CD4-positive, CD25-positive, alpha-beta regulatory T cell (primary cell): Measurements from ENCODE around the gene FOXL3. TPM values are rescaled to one million over a fixed set of nuclear protein-coding genes. Genes with fewer than 3 reads are reported as not detected.

Source experiments
- ATAC-seq, 2 donors: fragments of 150-1000 bp; cut with Tn5 transposase; one replicate each; pipeline ENCODE4 v1.10.0; 2021; ENCODE audit warnings: low read depth in 2 of 2, moderate number of reproducible peaks in 2 of 2, moderate library complexity in 1 of 2
- DNase-seq, 3 donors: peaks; one replicate each; pipeline versions ENCODE4 v3.0.0 to v3.0.0-alpha.2; 2012 to 2022; ENCODE audit warnings: mixed read lengths in 1 of 3
- H3K27ac ChIP-seq: one replicate; pipeline ENCODE4 v1.7.0; 2013; ENCODE audit warnings: mild to moderate bottlenecking, low read length; ENCODE audit not compliant: insufficient read depth, poor library complexity, severe bottlenecking
- H3K27me3 ChIP-seq: one replicate; pipeline ENCODE4 v1.7.0; 2013; ENCODE audit warnings: low read length; ENCODE audit not compliant: control insufficient read depth, insufficient read depth
- H3K36me3 ChIP-seq: one replicate; pipeline ENCODE4 v1.7.0; 2013; ENCODE audit warnings: mild to moderate bottlenecking, low read length, moderate library complexity; ENCODE audit not compliant: control insufficient read depth, insufficient read depth
- H3K4me1 ChIP-seq: 2 replicates; pipeline ENCODE4 v1.7.0; 2013; ENCODE audit warnings: mild to moderate bottlenecking, low read length; ENCODE audit not compliant: insufficient read depth, control insufficient read depth, poor library complexity, severe bottlenecking
- H3K4me3 ChIP-seq: one replicate; pipeline ENCODE4 v1.7.0; 2013; ENCODE audit warnings: low read depth, mild to moderate bottlenecking, low read length, moderate library complexity
- H3K9me3 ChIP-seq, 2 experiments: 1 replicate in 1 of 2; 2 replicates in 1 of 2; pipeline ENCODE4 v1.7.0; 2013; ENCODE audit warnings: low read length in 2 of 2, mild to moderate bottlenecking in 1 of 2, moderate library complexity in 1 of 2; ENCODE audit not compliant: control insufficient read depth in 2 of 2
- H3K27ac Mint-ChIP-seq, 3 donors: one replicate each; pipeline ENCODE4 v1.8.0; 2020 to 2022; ENCODE audit warnings: mild to moderate bottlenecking in 3 of 3, mixed read lengths in 3 of 3, moderate library complexity in 2 of 3
- H3K27me3 Mint-ChIP-seq: one replicate; pipeline ENCODE4 v1.8.0; 2022; ENCODE audit warnings: mild to moderate bottlenecking, mixed read lengths
- H3K36me3 Mint-ChIP-seq: one replicate; pipeline ENCODE4 v1.8.0; 2020; ENCODE audit warnings: mixed read lengths
- H3K4me1 Mint-ChIP-seq, 4 donors: one replicate each; pipeline ENCODE4 v1.8.0; 2020 to 2022; ENCODE audit warnings: mixed read lengths in 4 of 4, mild to moderate bottlenecking in 1 of 4
- H3K4me3 Mint-ChIP-seq, 4 donors: one replicate each; pipeline ENCODE4 v1.8.0; 2020 to 2022; ENCODE audit warnings: mild to moderate bottlenecking in 4 of 4, mixed read lengths in 4 of 4, moderate library complexity in 3 of 4
- H3K9me3 Mint-ChIP-seq, 7 donors: one replicate each; pipeline ENCODE4 v1.8.0; 2020 to 2022; ENCODE audit warnings: mixed read lengths in 7 of 7, mild to moderate bottlenecking in 3 of 7, moderate library complexity in 2 of 7
- polyA plus RNA-seq, 4 donors: library from polyadenylated mRNA; unstranded; fragments of 300-500 nt; fragmentation: Illumina TruSeq; gene quantifications; one replicate each; pipeline ENCODE4 v1.2.3, GENCODE V29; 2021
- total RNA-seq: library from RNA; stranded (reverse); gene quantifications from one replicate; pipeline ENCODE4 v1.2.3, GENCODE V29; 2022

FOXL3 gene
- total and polyA plus RNA-seq, 5 donors from 2014 or later: not detected

DNA sequence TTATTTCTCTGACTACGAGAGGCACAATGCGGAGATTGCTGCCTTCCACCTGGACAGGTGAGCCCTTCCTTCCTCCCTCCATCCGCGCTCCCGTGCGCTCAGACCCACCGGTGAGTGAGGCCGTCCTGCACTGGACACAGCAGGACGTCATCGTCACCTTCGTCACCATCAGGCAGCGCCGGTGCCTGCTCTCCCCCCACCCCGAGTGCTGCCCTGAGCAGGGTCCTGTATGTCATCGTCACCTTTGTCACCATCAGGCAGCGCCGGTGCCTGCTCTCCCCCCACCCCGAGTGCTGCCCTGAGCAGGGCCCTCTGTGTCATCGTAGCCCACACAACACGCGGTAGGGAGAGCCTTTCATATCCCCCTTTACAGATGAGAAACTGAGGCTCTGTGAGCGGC lies 43.5 kb upstream of the FOXL3 start:
- Mint-ChIP-seq H3K9me3 (peaks cover 0 to 2% (median 0%) of the 10 kb centered on the region in 7 donors), H3K4me3 (no peak overlapping the region), H3K27me3 (no peaks in the 10 kb centered on the region), H3K27ac (no peak overlapping the region), H3K36me3 (no peaks in the 10 kb centered on the region), H3K4me1 (no peaks in the 10 kb centered on the region)
- no peaks in the 10 kb centered on the region for H3K9me3 ChIP-seq
- H3K4me1 ChIP-seq: no peaks in the 10 kb centered on the region
- DNase-seq (no peak), ATAC-seq (no peak)
- H3K36me3 ChIP-seq: no peaks in the 10 kb centered on the region
- no peaks in the 10 kb centered on the region for H3K27me3 ChIP-seq
- no peak overlapping the region for H3K27ac ChIP-seq
- H3K4me3 ChIP-seq: no peak overlapping the region

DNA sequence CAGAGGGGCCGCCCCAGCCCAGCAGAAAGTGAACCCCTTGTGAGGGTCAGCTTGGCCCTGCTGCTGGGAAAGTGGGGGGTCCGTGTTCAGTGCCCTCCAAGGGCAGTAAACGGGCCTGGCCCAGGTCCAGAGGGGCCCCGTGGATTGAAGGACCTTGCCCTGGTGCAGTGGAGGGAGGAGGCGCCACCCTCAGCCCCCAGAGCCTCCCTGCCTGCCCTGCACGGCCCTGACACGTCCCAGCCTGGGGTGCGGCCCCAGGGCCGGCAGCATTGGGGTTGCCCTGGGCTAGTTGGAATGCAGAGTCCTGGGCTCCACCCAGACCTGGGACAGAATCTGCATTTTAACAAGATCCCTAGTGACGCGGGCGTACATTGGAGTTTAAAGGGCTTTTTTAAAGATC lies 42.8 kb upstream of the FOXL3 start:
- H3K27me3 Mint-ChIP-seq: no peaks in the 10 kb centered on the region
- no peaks in the 10 kb centered on the region for H3K36me3 Mint-ChIP-seq
- no peaks in the 10 kb centered on the region for H3K36me3 ChIP-seq
- no peak for DNase-seq
- no peaks in the 10 kb centered on the region for H3K4me1 Mint-ChIP-seq
- H3K4me1 ChIP-seq: no peaks in the 10 kb centered on the region
- H3K9me3 Mint-ChIP-seq: peaks cover 0 to 2% (median 0%) of the 10 kb centered on the region in 7 donors
- ATAC-seq: no peak
- no peaks in the 10 kb centered on the region for H3K27me3 ChIP-seq
- no peak overlapping the region for H3K27ac Mint-ChIP-seq
- no peak overlapping the region for H3K4me3 Mint-ChIP-seq
- no peaks in the 10 kb centered on the region for H3K9me3 ChIP-seq
- H3K27ac ChIP-seq: no peak overlapping the region
- H3K4me3 ChIP-seq: no peak overlapping the region

DNA sequence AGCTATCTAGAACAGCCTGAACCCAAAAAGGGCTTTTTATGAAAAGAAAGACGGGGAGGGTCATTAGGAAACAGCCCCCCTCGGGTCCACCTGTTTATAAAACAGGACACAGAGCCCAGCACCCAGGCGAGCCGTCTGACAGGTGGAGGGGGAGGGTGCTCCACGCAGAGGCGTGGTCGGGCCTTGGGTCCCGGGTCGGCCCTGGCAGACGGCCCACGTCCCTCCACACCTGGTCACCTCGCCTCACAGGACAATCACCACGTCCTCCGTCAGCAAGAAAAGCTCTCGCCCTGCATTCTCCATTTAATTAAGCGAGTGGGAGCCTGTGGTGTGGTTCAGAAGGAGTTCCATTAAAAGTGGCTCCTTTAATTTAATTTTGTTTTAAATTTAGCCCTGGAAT lies 42.3 kb upstream of the FOXL3 start:
- Histone ChIP-seq H3K36me3 (no peaks in the 10 kb centered on the region), H3K4me1 (no peaks in the 10 kb centered on the region), H3K27ac (no peak overlapping the region), H3K4me3 (no peak overlapping the region), H3K27me3 (no peaks in the 10 kb centered on the region), H3K9me3 (no peaks in the 10 kb centered on the region)
- H3K27me3 Mint-ChIP-seq: no peaks in the 10 kb centered on the region
- H3K4me1 Mint-ChIP-seq: no peaks in the 10 kb centered on the region
- no peak overlapping the region for H3K4me3 Mint-ChIP-seq
- H3K27ac Mint-ChIP-seq: no peak overlapping the region
- H3K36me3 Mint-ChIP-seq: no peaks in the 10 kb centered on the region
- H3K9me3 Mint-ChIP-seq: peaks cover 0 to 2% (median 0%) of the 10 kb centered on the region in 7 donors
- no peak for DNase-seq
- ATAC-seq: no peak

DNA sequence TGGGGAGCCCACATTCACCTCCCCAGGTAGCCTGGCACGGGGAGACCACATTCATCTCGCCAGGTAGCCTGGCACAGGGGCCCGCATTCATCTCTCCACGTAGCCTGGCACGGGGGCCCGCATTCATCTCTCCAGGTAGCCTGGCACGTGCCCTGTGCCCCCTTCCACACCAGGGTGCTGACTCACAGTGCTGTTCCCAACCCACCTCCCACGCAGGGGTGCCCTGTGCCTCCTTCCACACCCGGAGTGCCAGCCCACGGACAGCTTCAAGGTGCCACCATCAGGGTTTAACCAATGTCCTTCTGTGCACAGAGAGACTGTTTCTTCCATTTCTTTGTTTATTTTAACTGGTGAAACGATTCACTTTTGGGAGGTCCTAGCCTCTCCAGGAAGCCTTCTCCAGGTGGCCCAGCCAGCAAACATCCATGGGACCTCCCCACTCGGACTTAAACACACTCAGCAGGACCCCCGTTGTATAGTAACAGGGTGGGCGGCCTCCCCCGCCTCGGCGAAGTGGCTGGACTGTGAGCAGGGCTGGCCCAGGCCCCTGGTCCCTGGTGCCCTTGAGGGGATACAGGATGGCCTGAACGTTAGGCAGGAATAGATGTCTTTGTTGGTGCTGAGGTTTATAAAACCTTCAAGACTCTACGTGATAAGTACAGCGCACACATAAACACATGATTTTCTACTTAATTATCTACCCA lies 41.1 kb upstream of the FOXL3 start:
- no peaks in the 10 kb centered on the region for H3K4me1 ChIP-seq
- H3K9me3 Mint-ChIP-seq: peaks cover 0 to 2% (median 0%) of the 10 kb centered on the region in 7 donors
- no peaks in the 10 kb centered on the region for H3K27me3 Mint-ChIP-seq
- H3K27me3 ChIP-seq: no peaks in the 10 kb centered on the region
- H3K4me3 Mint-ChIP-seq: no peak overlapping the region
- no peaks in the 10 kb centered on the region for H3K36me3 Mint-ChIP-seq
- H3K36me3 ChIP-seq: no peaks in the 10 kb centered on the region
- no peak for DNase-seq
- H3K4me1 Mint-ChIP-seq: no peaks in the 10 kb centered on the region
- H3K9me3 ChIP-seq: no peaks in the 10 kb centered on the region
- H3K27ac Mint-ChIP-seq: no peak overlapping the region
- H3K4me3 ChIP-seq: no peak overlapping the region
- H3K27ac ChIP-seq: no peak overlapping the region
- no peak for ATAC-seq

- H3K4me1 ChIP-seq: no peaks in the 10 kb centered on the region
- no peak overlapping the region for H3K4me3 ChIP-seq
- H3K27me3 ChIP-seq: no peaks in the 10 kb centered on the region
- H3K9me3 ChIP-seq: no peaks in the 10 kb centered on the region
- DNase-seq (no peak), ATAC-seq (no peak)
- no peaks in the 10 kb centered on the region for H3K4me1 Mint-ChIP-seq
- no peak overlapping the region for H3K27ac ChIP-seq
- H3K4me3 Mint-ChIP-seq: no peak overlapping the region
- H3K27ac Mint-ChIP-seq: no peak overlapping the region
- peaks cover 0 to 2% (median 0%) of the 10 kb centered on the region in 7 donors for H3K9me3 Mint-ChIP-seq
- no peaks in the 10 kb centered on the region for H3K36me3 ChIP-seq
- no peaks in the 10 kb centered on the region for H3K36me3 Mint-ChIP-seq
- H3K27me3 Mint-ChIP-seq: no peaks in the 10 kb centered on the region
Measured at GRCh38 chr7:249989-250388, 40.0 kb upstream of the FOXL3 start.

- no peak overlapping the region for H3K4me3 ChIP-seq
- Mint-ChIP-seq H3K27me3 (no peaks in the 10 kb centered on the region), H3K27ac (no peak overlapping the region), H3K36me3 (no peaks in the 10 kb centered on the region), H3K4me3 (no peak overlapping the region), H3K9me3 (peaks cover 0 to 2% (median 0%) of the 10 kb centered on the region in 7 donors), H3K4me1 (no peaks in the 10 kb centered on the region)
- no peak overlapping the region for H3K27ac ChIP-seq
- H3K27me3 ChIP-seq: no peaks in the 10 kb centered on the region
- no peaks in the 10 kb centered on the region for H3K9me3 ChIP-seq
- no peak for DNase-seq
- no peak for ATAC-seq
- no peaks in the 10 kb centered on the region for H3K36me3 ChIP-seq
- no peaks in the 10 kb centered on the region for H3K4me1 ChIP-seq
Measured at GRCh38 chr7:250523-250922, 39.4 kb upstream of the FOXL3 start.

DNA sequence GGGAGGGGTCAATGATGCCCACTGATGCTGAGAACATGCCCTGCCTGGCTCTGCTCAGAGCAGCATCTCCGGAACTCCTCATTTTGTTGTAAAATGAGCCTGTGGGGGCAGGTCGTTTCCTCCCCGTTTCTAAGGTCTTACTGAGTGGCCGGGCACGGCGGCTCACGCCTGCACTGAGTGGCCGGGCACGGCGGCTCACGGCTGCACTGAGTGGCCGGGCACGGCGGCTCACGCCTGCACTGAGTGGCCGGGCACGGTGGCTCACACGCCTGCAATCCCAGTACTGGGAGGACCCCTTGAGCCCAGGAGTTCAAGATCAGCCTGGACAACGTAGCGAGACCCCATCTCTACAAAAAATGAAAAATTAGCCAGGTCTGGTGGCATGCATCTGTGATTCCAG lies 39.0 kb upstream of the FOXL3 start:
- Mint-ChIP-seq H3K4me3 (no peak overlapping the region), H3K9me3 (no peaks in the 10 kb centered on the region), H3K27ac (no peak overlapping the region), H3K4me1 (no peaks in the 10 kb centered on the region), H3K36me3 (no peaks in the 10 kb centered on the region), H3K27me3 (no peaks in the 10 kb centered on the region)
- no peaks in the 10 kb centered on the region for H3K4me1 ChIP-seq
- H3K27me3 ChIP-seq: no peaks in the 10 kb centered on the region
- H3K27ac ChIP-seq: no peak overlapping the region
- ATAC-seq (no peak), DNase-seq (no peak)
- H3K9me3 ChIP-seq: no peaks in the 10 kb centered on the region
- H3K4me3 ChIP-seq: no peak overlapping the region
- H3K36me3 ChIP-seq: no peaks in the 10 kb centered on the region

DNA sequence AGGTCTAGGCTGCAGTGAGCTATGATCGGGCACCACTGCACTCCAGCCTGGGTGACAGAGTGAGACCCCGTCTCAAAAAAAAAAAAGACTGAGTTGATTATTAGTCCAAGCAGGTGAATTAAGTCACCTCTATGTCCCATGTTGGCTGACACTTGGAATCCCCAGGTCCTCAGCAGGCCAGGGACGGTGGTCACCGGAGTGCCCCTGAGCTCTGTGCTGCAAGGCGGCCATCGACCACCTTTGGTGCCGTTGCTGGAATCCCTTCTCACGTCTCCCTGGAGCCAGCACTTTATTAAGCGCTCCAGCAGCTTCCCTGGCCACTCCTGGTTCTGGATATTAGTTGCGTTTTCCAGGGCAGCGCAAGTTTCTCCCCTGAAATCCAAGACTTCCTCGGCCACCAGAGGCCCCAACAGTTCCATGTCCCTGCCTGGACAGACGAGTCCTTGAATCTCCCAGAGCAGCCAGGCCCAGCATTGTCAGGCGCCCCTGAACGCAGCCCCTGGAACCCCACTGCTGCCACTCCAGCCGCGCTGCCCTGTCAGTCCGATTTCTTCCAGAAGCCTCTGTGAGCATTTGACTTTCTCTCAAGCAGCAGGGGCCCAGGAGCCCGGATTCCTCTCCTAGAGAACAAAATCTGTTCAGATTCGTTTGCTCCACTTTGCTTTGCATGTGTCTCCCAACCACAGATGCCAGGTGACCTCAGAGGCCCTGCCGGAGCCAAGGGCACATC lies 38.4 kb upstream of the FOXL3 start:
- no peak overlapping the region for H3K27ac Mint-ChIP-seq

More for the DNA sequence above, 38.4 kb upstream of the FOXL3 start:
- Histone ChIP-seq H3K4me3 (no peak overlapping the region), H3K27ac (no peak overlapping the region), H3K4me1 (no peaks in the 10 kb centered on the region), H3K27me3 (no peaks in the 10 kb centered on the region), H3K9me3 (no peaks in the 10 kb centered on the region), H3K36me3 (no peaks in the 10 kb centered on the region)
- DNase-seq: no peak
- no peaks in the 10 kb centered on the region for H3K4me1 Mint-ChIP-seq
- H3K9me3 Mint-ChIP-seq: no peaks in the 10 kb centered on the region
- no peaks in the 10 kb centered on the region for H3K27me3 Mint-ChIP-seq
- no peak overlapping the region for H3K4me3 Mint-ChIP-seq
- no peaks in the 10 kb centered on the region for H3K36me3 Mint-ChIP-seq
- no peak for ATAC-seq
